Measurements from ENCODE around the gene CCDC3.

The CCDC3 gene

GRCh38 chr10:12922117-12922900 lies 79.2 kb downstream of the CCDC3 start:
- no peak for DNase-seq (ENCODE audit: low read depth in 2 of 2)

- DNase-seq (ENCODE audit: low read depth in 2 of 2) = no peak
Measured at GRCh38 chr10:12921163-12921562, 80.3 kb downstream of the CCDC3 start.

- DNase-seq (ENCODE audit: low read depth in 2 of 2) = no peak
Measured at GRCh38 chr10:12919574-12919973, 81.9 kb downstream of the CCDC3 start.

- DNase-seq (ENCODE audit: low read depth in 2 of 2) = no peak
Measured at GRCh38 chr10:12916587-12916986, 84.9 kb downstream of the CCDC3 start.

- DNase-seq (ENCODE audit: low read depth in 2 of 2) = no peak
Measured at GRCh38 chr10:12915637-12916168, 85.8 kb downstream of the CCDC3 start.

- no peak for DNase-seq (ENCODE audit: low read depth in 2 of 2)
Measured at GRCh38 chr10:12914111-12914510, 87.4 kb downstream of the CCDC3 start.

- DNase-seq (ENCODE audit: low read depth in 2 of 2) = no peak
Measured at GRCh38 chr10:12911795-12912194, 89.7 kb downstream of the CCDC3 start.

- DNase-seq (ENCODE audit: low read depth in 2 of 2) = no peak
Measured at GRCh38 chr10:12910835-12911234, 90.7 kb downstream of the CCDC3 start.

- DNase-seq (ENCODE audit: low read depth in 2 of 2) = no peak
Measured at GRCh38 chr10:12909836-12910185, 91.7 kb downstream of the CCDC3 start.

- DNase-seq (ENCODE audit: low read depth in 2 of 2) = no peak
Measured at GRCh38 chr10:12909182-12909835, 92.2 kb downstream of the CCDC3 start.

GRCh38 chr10:12908773-12909172 lies 92.7 kb downstream of the CCDC3 start:
- DNase-seq (ENCODE audit: low read depth in 2 of 2) = no peak

GRCh38 chr10:12907656-12908055 lies 93.9 kb downstream of the CCDC3 start:
- DNase-seq (ENCODE audit: low read depth in 2 of 2) = no peak

- DNase-seq (ENCODE audit: low read depth in 2 of 2) = no peak
Measured at GRCh38 chr10:12906051-12906541, 95.4 kb downstream of the CCDC3 start.

- DNase-seq (ENCODE audit: low read depth in 2 of 2) = no peak
Measured at GRCh38 chr10:12905067-12905466, 96.4 kb downstream of the CCDC3 start.

- DNase-seq (ENCODE audit: low read depth in 2 of 2) = no peak
Measured at GRCh38 chr10:12902851-12903358, 98.6 kb downstream of the CCDC3 start.

- DNase-seq (ENCODE audit: low read depth in 2 of 2) = peak; percentile 12 to 23
Measured at GRCh38 chr10:12902135-12902572, 99.4 kb downstream of the CCDC3 start.

GRCh38 chr10:12899546-12899945 lies 102.0 kb downstream of the CCDC3 start:
- no peak for DNase-seq (ENCODE audit: low read depth in 2 of 2)

GRCh38 chr10:12898271-12898670 lies 103.2 kb downstream of the CCDC3 start:
- no peak for DNase-seq (ENCODE audit: low read depth in 2 of 2)

GRCh38 chr10:12897278-12897677 lies 104.2 kb downstream of the CCDC3 start:
- no peak for DNase-seq (ENCODE audit: low read depth in 2 of 2)

- no peak for DNase-seq (ENCODE audit: low read depth in 2 of 2)
Measured at GRCh38 chr10:12896251-12896650, 105.3 kb downstream of the CCDC3 start.

GRCh38 chr10:12892924-12893323 lies 108.6 kb downstream of the CCDC3 start:
- no peak for DNase-seq (ENCODE audit: low read depth in 2 of 2)

- no peak for DNase-seq (ENCODE audit: low read depth in 2 of 2)
Measured at GRCh38 chr10:12890958-12891357, 110.6 kb downstream of the CCDC3 start.

- no peak for DNase-seq (ENCODE audit: low read depth in 2 of 2)
Measured at GRCh38 chr10:12888470-12888869, 113.0 kb downstream of the CCDC3 start.

Measured in stimulated activated CD8-positive, alpha-beta memory T cell treated with anti-CD3 and anti-CD28 coated beads, Interleukin-2, amount 100 ng/mL, for 48 hours (primary cell).